Upper lobe of left lung (tissue), 6 donors: Measurements from ENCODE around the gene ADAMTS7. TPM values are rescaled to one million over a fixed set of nuclear protein-coding genes. Genes with fewer than 3 reads are reported as not detected.
A peak's percentile ranks its signal among the peaks of the same experiment; 100 is the strongest.
"Not testable (repeated sequence)": the region's sequence is repeated elsewhere in the genome, so short reads cannot be mapped to it uniquely, and the experiment has no call there.

Experiments used
- ATAC-seq, 2 donors: fragments of 200-7000 bp; cut with Tn5 transposase; one replicate each; pipeline ENCODE4 v1.9.1; 2022; ENCODE audit warnings: mild to moderate bottlenecking in 2 of 2, moderate library complexity in 2 of 2; ENCODE audit not compliant: low FRiP score in 2 of 2
- DNase-seq, 2 donors: peaks; one replicate each; pipeline ENCODE4 v3.0.0-alpha.2; 2019 to 2020
- H3K27ac ChIP-seq, 4 donors: fragments of 200-600 bp; sonication (generic); one replicate each; pipeline ENCODE4 v1.5.1; 2016 to 2019
- H3K27me3 ChIP-seq, 4 donors: fragments of 200-600 bp; sonication (generic); one replicate each; pipeline ENCODE4 v1.5.1; 2017 to 2019
- H3K36me3 ChIP-seq, 4 donors: fragments of 200-600 bp; sonication (generic); one replicate each; pipeline ENCODE4 v1.5.1; 2016 to 2019
- H3K4me1 ChIP-seq, 4 donors: fragments of 200-600 bp; sonication (generic); one replicate each; pipeline ENCODE4 v1.5.1; 2018 to 2019
- H3K4me3 ChIP-seq, 4 donors: fragments of 200-600 bp; sonication (generic); one replicate each; pipeline ENCODE4 v1.5.1; 2017 to 2019; ENCODE audit warnings: mild to moderate bottlenecking in 2 of 4, moderate library complexity in 1 of 4
- H3K9me3 ChIP-seq, 4 donors: fragments of 200-600 bp; sonication (generic); one replicate each; pipeline ENCODE4 v1.5.1; 2018 to 2019
- EP300 ChIP-seq, 4 donors: sonication (generic); formaldehyde crosslinking; IDR thresholded peaks; one replicate each; pipeline ENCODE4 v1.5.1; 2017; ENCODE audit warnings: antibody characterized with exemption in 4 of 4, control low read depth in 2 of 4
- POLR2A ChIP-seq, 4 donors: fragments of 450-650 bp; IDR thresholded peaks; one replicate each; pipeline ENCODE4 v1.5.1; 2016 to 2017; ENCODE audit warnings: antibody characterized with exemption in 4 of 4, mild to moderate bottlenecking in 2 of 4
- POLR2AphosphoS5 ChIP-seq, 2 donors: sonication (generic); formaldehyde crosslinking; IDR thresholded peaks; one replicate each; pipeline ENCODE4 v1.5.1; 2017; ENCODE audit warnings: antibody characterized with exemption in 2 of 2
- WGBS, 2 donors: methylation state at CpG; one replicate each; pipeline ENCODE4 v1.1.5; 2017 to 2018; 5-methylcytosine and 5-hydroxymethylcytosine counted together
- total RNA-seq, 6 donors: library from RNA; depleted of rRNA in 4 of 6; stranded (reverse); fragments of >200 nt in 4 of 6; gene quantifications; one replicate each; pipeline versions ENCODE4 v1.1.0 to v1.2.1, GENCODE V29; 2016 to 2021
- TF ChIP-seq, protein P1 (sequence below), 6 experiments: fragments of 450-650 bp in 4 of 6; fragments of 200-600 bp in 2 of 6; sonication (generic) in 2 of 6; IDR thresholded peaks; one replicate each; pipeline ENCODE4 v1.5.1; 2016 to 2019; ENCODE audit warnings: antibody characterized with exemption in 6 of 6
- donor health status: DM: no; HTN: no; CAD: no; lungs with moderate emphysema.
- donor health status: DM: no; HTN: yes; CAD: no; lungs with severe emphysema.

The ADAMTS7 gene
- total RNA-seq, 6 donors from 2014 or later: 1.8 to 10.2 (median 5.1) TPM

- WGBS, 2 donors: 64 to 69% methylated on average over 4 of the region's 4 CpGs
- Histone ChIP-seq H3K27me3 (no peaks in the 10 kb centered on the region), H3K4me1 (no peaks in the 10 kb centered on the region), H3K36me3 (peaks cover 0 to under 1% (median 0%) of the 10 kb centered on the region in 4 donors), H3K27ac (no peak overlapping the region), H3K4me3 (no peak overlapping the region), H3K9me3 (no peaks in the 10 kb centered on the region)
- ATAC-seq (peak; percentile 12 to 24), DNase-seq (no peak)
- no peak for TF ChIP-seq POLR2A (IDR thresholded peaks at IDR 0.05)
- TF ChIP-seq, protein P1, sequence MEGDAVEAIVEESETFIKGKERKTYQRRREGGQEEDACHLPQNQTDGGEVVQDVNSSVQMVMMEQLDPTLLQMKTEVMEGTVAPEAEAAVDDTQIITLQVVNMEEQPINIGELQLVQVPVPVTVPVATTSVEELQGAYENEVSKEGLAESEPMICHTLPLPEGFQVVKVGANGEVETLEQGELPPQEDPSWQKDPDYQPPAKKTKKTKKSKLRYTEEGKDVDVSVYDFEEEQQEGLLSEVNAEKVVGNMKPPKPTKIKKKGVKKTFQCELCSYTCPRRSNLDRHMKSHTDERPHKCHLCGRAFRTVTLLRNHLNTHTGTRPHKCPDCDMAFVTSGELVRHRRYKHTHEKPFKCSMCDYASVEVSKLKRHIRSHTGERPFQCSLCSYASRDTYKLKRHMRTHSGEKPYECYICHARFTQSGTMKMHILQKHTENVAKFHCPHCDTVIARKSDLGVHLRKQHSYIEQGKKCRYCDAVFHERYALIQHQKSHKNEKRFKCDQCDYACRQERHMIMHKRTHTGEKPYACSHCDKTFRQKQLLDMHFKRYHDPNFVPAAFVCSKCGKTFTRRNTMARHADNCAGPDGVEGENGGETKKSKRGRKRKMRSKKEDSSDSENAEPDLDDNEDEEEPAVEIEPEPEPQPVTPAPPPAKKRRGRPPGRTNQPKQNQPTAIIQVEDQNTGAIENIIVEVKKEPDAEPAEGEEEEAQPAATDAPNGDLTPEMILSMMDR (IDR thresholded peaks at IDR 0.05): no peak
- no peak for TF ChIP-seq EP300 (IDR thresholded peaks at IDR 0.05)
- TF ChIP-seq POLR2AphosphoS5 (IDR thresholded peaks at IDR 0.05): no peak
Observed at GRCh38 chr15:78790027-78790426, 21.2 kb downstream of the ADAMTS7 start.

GRCh38 chr15:78789615-78790014, 21.6 kb downstream of the ADAMTS7 start:
- no peaks in the 10 kb centered on the region for H3K27me3 ChIP-seq

DNA sequence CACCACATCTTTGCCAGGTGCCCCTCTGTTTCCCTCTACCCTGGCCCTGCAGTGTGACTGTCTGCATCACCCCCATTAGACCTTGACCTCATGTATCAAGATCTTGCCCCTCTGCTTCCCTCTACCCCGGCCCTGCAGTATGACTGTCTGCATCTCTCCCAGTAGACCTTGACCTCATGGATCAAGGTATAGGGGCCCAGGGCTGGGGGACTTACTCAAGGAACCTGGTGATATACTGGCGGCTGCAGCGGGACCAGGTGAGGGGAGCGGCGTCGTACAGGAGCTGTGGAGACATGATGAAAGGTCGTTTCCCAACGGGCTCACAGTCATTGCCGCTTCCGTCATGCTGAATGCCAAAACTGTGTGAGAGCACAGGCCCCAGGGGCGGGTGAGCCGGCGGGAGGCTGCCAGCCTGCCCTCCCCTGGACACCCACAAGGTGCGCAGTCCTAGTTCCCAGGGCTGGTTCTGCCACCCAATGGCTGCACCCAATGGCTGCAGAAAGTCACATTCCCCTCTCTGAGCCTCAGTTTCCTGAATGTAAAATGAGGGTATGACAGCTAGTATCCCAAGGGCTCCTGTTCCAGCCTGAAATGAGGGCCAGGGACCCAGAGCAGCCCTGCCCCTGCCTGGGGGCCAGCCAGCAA, 23.1 kb downstream of the ADAMTS7 start:
- ATAC-seq (no peak), DNase-seq (no peak)
- H3K27ac ChIP-seq: no peak overlapping the region
- no peaks in the 10 kb centered on the region for H3K9me3 ChIP-seq
- no peak overlapping the region for H3K4me3 ChIP-seq
- no peaks in the 10 kb centered on the region for H3K36me3 ChIP-seq
- H3K4me1 ChIP-seq: no peaks in the 10 kb centered on the region
- WGBS, 2 donors: 93 to 96% methylated on average over 14 of the region's 14 CpGs
- TF ChIP-seq, protein P1 (IDR thresholded peaks at IDR 0.05): no peak
- no peaks in the 10 kb centered on the region for H3K27me3 ChIP-seq

More at GRCh38 chr15:78789615-78790014, 21.6 kb downstream of the ADAMTS7 start:
- TF ChIP-seq, protein P1 (IDR thresholded peaks at IDR 0.05): no peak
- TF ChIP-seq POLR2A (IDR thresholded peaks at IDR 0.05) (no peak), EP300 (IDR thresholded peaks at IDR 0.05) (no peak), POLR2AphosphoS5 (IDR thresholded peaks at IDR 0.05) (no peak)
- ATAC-seq (peak in 1 of 2 donors; percentile 11), DNase-seq (peak in 1 of 2 donors; percentile 69)
- Histone ChIP-seq H3K36me3 (no peaks in the 10 kb centered on the region), H3K4me1 (no peaks in the 10 kb centered on the region), H3K4me3 (no peak overlapping the region), H3K27ac (no peak overlapping the region), H3K9me3 (no peaks in the 10 kb centered on the region)
- WGBS, 2 donors: 92 to 95% methylated on average over 6 to 16 of the region's 17 CpGs

DNA sequence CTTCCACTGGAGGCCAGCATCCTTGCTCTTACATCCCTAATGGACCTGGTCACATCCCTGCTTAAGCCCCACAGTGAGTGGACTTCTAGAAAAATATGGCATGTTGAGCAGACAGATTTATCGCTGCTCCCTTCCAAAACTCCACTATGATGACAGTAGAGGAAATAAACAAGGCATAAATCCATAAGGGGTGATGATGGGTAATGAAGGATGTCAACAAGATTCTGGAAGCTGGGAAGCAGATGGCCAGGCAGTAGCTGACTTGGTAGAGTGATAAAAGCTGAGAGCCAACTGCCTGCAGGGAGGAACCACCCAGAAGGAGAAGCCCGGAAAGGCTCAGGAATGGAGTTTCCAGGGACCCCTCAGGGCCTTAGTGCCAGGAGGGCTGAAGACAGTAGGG, 28.9 kb downstream of the ADAMTS7 start:
- H3K27ac ChIP-seq, H3K27me3 ChIP-seq, H3K36me3 ChIP-seq, H3K9me3 ChIP-seq, ATAC-seq, DNase-seq, H3K4me3 ChIP-seq: not testable (repeated sequence)
- H3K4me1 ChIP-seq: peaks cover 14 to 19% (median 16%) of the 10 kb centered on the region in 4 donors
- WGBS, 2 donors: 64 to 86% methylated on average over 2 of the region's 2 CpGs

DNA sequence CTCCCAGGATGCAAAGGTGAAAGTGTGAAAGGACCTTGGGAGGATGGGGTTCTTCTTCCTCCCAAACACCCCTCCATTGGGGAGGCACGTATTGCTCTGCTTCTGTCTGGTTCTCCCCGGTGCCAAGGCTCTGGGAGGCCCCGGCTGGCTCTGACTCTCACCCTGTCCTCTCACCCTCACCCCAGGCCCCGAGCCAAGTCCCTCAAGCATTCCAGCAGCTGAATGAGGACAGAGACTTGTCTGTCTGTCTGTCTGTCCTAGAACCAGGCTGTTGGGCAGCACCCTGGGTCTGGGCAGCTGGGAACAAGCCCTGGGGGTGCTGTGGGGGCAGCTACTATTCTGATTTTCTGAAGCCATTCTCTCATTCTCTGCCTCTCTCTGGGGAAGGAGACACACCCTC, 29.9 kb downstream of the ADAMTS7 start:
- H3K4me3 ChIP-seq, DNase-seq, H3K36me3 ChIP-seq, H3K9me3 ChIP-seq, ATAC-seq, H3K27ac ChIP-seq, H3K27me3 ChIP-seq: not testable (repeated sequence)
- H3K4me1 ChIP-seq: peaks cover 14 to 20% (median 16%) of the 10 kb centered on the region in 4 donors
- WGBS, 2 donors: 88 to 94% methylated on average over 4 of the region's 4 CpGs

- H3K9me3 ChIP-seq, H3K4me3 ChIP-seq, H3K36me3 ChIP-seq, H3K27me3 ChIP-seq, H3K27ac ChIP-seq, DNase-seq: not testable (repeated sequence)
- peaks cover 14 to 20% (median 16%) of the 10 kb centered on the region in 4 donors for H3K4me1 ChIP-seq
- ATAC-seq: peak; percentile 5 to 41
- WGBS, 2 donors: 8% methylated on average over 2 of the region's 9 CpGs; no CpG with 5 or more reads in 1 of the 2 donors
Observed at GRCh38 chr15:78779975-78780374, 31.3 kb downstream of the ADAMTS7 start.

GRCh38 chr15:78779176-78779785, 32.0 kb downstream of the ADAMTS7 start:
- not testable (repeated sequence) for DNase-seq, H3K9me3 ChIP-seq, H3K36me3 ChIP-seq, H3K4me3 ChIP-seq, H3K27me3 ChIP-seq, ATAC-seq
- peak overlapping the region in 1 of 4 donors; percentile 34 for H3K27ac ChIP-seq
- H3K4me1 ChIP-seq: peaks cover 14 to 20% (median 16%) of the 10 kb centered on the region in 4 donors
- WGBS, 2 donors: 69 to 70% methylated on average over 6 to 10 of the region's 11 CpGs
